Left ventricle myocardium superior (tissue), 1 donor: Measurements from ENCODE around the gene NRDC. TPM values are rescaled to one million over a fixed set of nuclear protein-coding genes. Genes with fewer than 3 reads are reported as not detected.
A peak's percentile ranks its signal among the peaks of the same experiment; 100 is the strongest.

Source experiments
- ATAC-seq: fragments of 200-7000 bp; cut with Tn5 transposase; one replicate; pipeline ENCODE4 v1.9.1; 2020; ENCODE audit warnings: mild to moderate bottlenecking, moderate library complexity
- DNase-seq: peaks from one replicate; pipeline ENCODE4 v3.0.0-alpha.2; 2020
- intact Hi-C: fragments of 100-400 bp; cut with micrococcal nuclease; formaldehyde crosslinking; loops from one replicate; pipeline ENCODE4 v1.11.0; 2022
- long read RNA-seq: library from polyadenylated mRNA; unstranded; transcript quantifications from one replicate; pipeline ENCODE4 v2.0.0, GENCODE V29; 2021
- total RNA-seq: library from RNA; stranded (reverse); fragmentation: NEBNext Ultra II Directional; extraction: Animal tissue kit (Norgen Biotek cat#: 25700); gene quantifications from one replicate; pipeline ENCODE4 v1.2.1, GENCODE V29; 2021
- donor health status: DM: no; HTN: yes; CAD: no; lungs with severe emphysema.

NRDC gene
- total RNA-seq, result 157 TPM
- long read RNA-seq, transcript NRDC-211 (2 exons, 1,020 nt), result minor isoform, 6 of 135 reads
- long read RNA-seq, transcript NRDC-201 (31 exons, 3,691 nt), result major isoform, 65 of 135 reads
- long read RNA-seq, transcript NRDC-202 (33 exons, 3,895 nt), result minor isoform, 8 of 135 reads
- long read RNA-seq, partial matches to known transcripts, result 43 of 135 reads
- long read RNA-seq, other reads (novel, unspliced or antisense), result 13 of 135 reads

GRCh38 chr1:51878616-51879336 lies at the start of gene NRDC:
TSS of gene NRDC (minus strand) at chr1:51878727. CDS start at chr1:51878615, 112 bp downstream.
- intact Hi-C loops, result no loop called here
- DNase-seq (peak; percentile 99), ATAC-seq (peak; percentile 98)

- no peak for ATAC-seq
- intact Hi-C loops, result no loop called here
- DNase-seq, result no peak
Measured at GRCh38 chr1:51927029-51927428, 48.5 kb upstream of the NRDC start.

GRCh38 chr1:51926171-51926812 lies 47.8 kb upstream of the NRDC start:
- DNase-seq, result no peak
- ATAC-seq, result no peak
- intact Hi-C loops, result no loop called here

- no peak for DNase-seq
- intact Hi-C loops, result no loop called here
- no peak for ATAC-seq
Measured at GRCh38 chr1:51924455-51924854, 45.9 kb upstream of the NRDC start.

GRCh38 chr1:51922040-51922439 lies 43.5 kb upstream of the NRDC start:
- intact Hi-C loops, result no loop called here
- DNase-seq, result no peak
- ATAC-seq, result no peak

GRCh38 chr1:51920130-51920529 lies 41.6 kb upstream of the NRDC start:
- intact Hi-C loops, result no loop called here
- DNase-seq, result no peak
- no peak for ATAC-seq

- ATAC-seq (no peak), DNase-seq (no peak)
- intact Hi-C loops, result no loop called here
Measured at GRCh38 chr1:51919684-51920083, 41.2 kb upstream of the NRDC start.

GRCh38 chr1:51916587-51917405 lies 38.3 kb upstream of the NRDC start:
- ATAC-seq (no peak), DNase-seq (no peak)
- intact Hi-C loops, result no loop called here

- intact Hi-C loops, result no loop called here
- DNase-seq, result no peak
- no peak for ATAC-seq
Measured at GRCh38 chr1:51915951-51916350, 37.4 kb upstream of the NRDC start.

GRCh38 chr1:51912881-51913280 lies 34.4 kb upstream of the NRDC start:
- DNase-seq, result no peak
- ATAC-seq, result no peak
- intact Hi-C loops, result no loop called here

GRCh38 chr1:51910221-51911000 lies 31.9 kb upstream of the NRDC start:
- no peak for ATAC-seq
- intact Hi-C loops, result no loop called here
- DNase-seq, result no peak

GRCh38 chr1:51908499-51908898 lies 30.0 kb upstream of the NRDC start:
- no peak for ATAC-seq
- intact Hi-C loops, result no loop called here
- DNase-seq, result no peak

- intact Hi-C loops, result no loop called here
Measured at GRCh38 chr1:51907079-51907702, 28.7 kb upstream of the NRDC start.

GRCh38 chr1:51906306-51907078 lies 28.0 kb upstream of the NRDC start:
- ATAC-seq (no peak), DNase-seq (no peak)
- intact Hi-C loops, result no loop called here

More at GRCh38 chr1:51907079-51907702, 28.7 kb upstream of the NRDC start:
- ATAC-seq (no peak), DNase-seq (no peak)

GRCh38 chr1:51902456-51902855 lies 23.9 kb upstream of the NRDC start:
- ATAC-seq (no peak), DNase-seq (no peak)
- intact Hi-C loops, result no loop called here

GRCh38 chr1:51901151-51901550 lies 22.6 kb upstream of the NRDC start:
- DNase-seq, result no peak
- intact Hi-C loops, result no loop called here
- no peak for ATAC-seq

- intact Hi-C loops, result loop anchor here (5.0 kb wide), 1 partner anchor 103 kb away; no protein-coding TSS in a partner anchor
- no peak for DNase-seq
- no peak for ATAC-seq
Measured at GRCh38 chr1:51899022-51899421, 20.5 kb upstream of the NRDC start.
